ENCODE data around the gene UVRAG. TPM values are rescaled to one million over a fixed set of nuclear protein-coding genes. Genes with fewer than 3 reads are reported as not detected.

The UVRAG gene
- total and polyA plus RNA-seq, 2 of the 13 experiments (the other 11 are each of a cell fraction or from before 2014, with no cell fraction given): 9.7 to 17.3 TPM

GRCh38 chr11:75816561-75817239 is 1.7 kb downstream of the UVRAG start (continued):
- TF ChIP-seq ATF7 (IDR thresholded peaks at IDR 0.05) (0 out of 2 replicates have a peak, but pooled peaks have one; percentile 1), ATF7 (CRISPR knock-in tag; IDR thresholded peaks at IDR 0.05) (no peak), SOX13 (IDR thresholded peaks at IDR 0.05) (no peak), SOX13 (CRISPR knock-in tag; conservative IDR thresholded peaks at IDR 0.05 in 1 of 2, IDR thresholded peaks at IDR 0.05 in 1 of 2) (no peak), SAP130 (CRISPR knock-in tag; IDR thresholded peaks at IDR 0.05; ENCODE audit: low read depth) (no peak; the same call in 1 of the 2 replicates), ZNF709 (CRISPR knock-in tag; IDR thresholded peaks at IDR 0.05) (no peak)

- Histone ChIP-seq H4K20me1 (ENCODE audit: insufficient read depth, low read length) (no peaks in the 10 kb centered on the region), H3K27ac (ENCODE audit: extremely low read length, insufficient read depth, low read length) (no peak overlapping the region), H3K27me3 (ENCODE audit: control insufficient read depth in 1 of 2, insufficient read depth in 2 of 2, low read length in 2 of 2) (no peaks in the 10 kb centered on the region; a peak in 1 of 5 replicates), H3K9ac (ENCODE audit: insufficient read depth, low read depth, low read length) (no peak overlapping the region), H3K36me3 (replicated peaks in 1 of 2; ENCODE audit: control insufficient read depth in 1 of 2, insufficient read depth in 2 of 2, low read length in 2 of 2) (no peaks in the 10 kb centered on the region), H3K4me1 (ENCODE audit: insufficient read depth, low read length) (peaks cover 76% of the 10 kb centered on the region), H3K4me2 (ENCODE audit: low read depth, low read length) (no peak overlapping the region), H3K9me3 (ENCODE audit: low read length) (no peaks in the 10 kb centered on the region), H3K79me2 (ENCODE audit: insufficient read depth, low read length) (peaks cover 68% of the 10 kb centered on the region), H3K4me3 (replicated peaks in 1 of 3; ENCODE audit: insufficient read depth in 1 of 3, low read depth in 2 of 3, low read length in 3 of 3) (no peak overlapping the region), H2AFZ (ENCODE audit: low read length) (no peak overlapping the region)
- no peak for DNase-seq (ENCODE audit: low spot score)
- in situ Hi-C loops (cut with HindIII; ENCODE audit: extremely low pct_ligation_motif_present, low pct_unique_long_range_greater_than_20kb): no loop called here
- intact Hi-C loops (cut with micrococcal nuclease; ENCODE audit: unreplicated experiment): no loop called here
- no peak for FAIRE-seq
- ChIA-PET POLR2A (no interaction called here), CTCF (ENCODE audit: low intra/inter-chr PET ratio, low total read pairs) (no interaction called here)
- BruUV-seq (replicated peaks): no TSS peak
- TF ChIP-seq, protein P1, sequence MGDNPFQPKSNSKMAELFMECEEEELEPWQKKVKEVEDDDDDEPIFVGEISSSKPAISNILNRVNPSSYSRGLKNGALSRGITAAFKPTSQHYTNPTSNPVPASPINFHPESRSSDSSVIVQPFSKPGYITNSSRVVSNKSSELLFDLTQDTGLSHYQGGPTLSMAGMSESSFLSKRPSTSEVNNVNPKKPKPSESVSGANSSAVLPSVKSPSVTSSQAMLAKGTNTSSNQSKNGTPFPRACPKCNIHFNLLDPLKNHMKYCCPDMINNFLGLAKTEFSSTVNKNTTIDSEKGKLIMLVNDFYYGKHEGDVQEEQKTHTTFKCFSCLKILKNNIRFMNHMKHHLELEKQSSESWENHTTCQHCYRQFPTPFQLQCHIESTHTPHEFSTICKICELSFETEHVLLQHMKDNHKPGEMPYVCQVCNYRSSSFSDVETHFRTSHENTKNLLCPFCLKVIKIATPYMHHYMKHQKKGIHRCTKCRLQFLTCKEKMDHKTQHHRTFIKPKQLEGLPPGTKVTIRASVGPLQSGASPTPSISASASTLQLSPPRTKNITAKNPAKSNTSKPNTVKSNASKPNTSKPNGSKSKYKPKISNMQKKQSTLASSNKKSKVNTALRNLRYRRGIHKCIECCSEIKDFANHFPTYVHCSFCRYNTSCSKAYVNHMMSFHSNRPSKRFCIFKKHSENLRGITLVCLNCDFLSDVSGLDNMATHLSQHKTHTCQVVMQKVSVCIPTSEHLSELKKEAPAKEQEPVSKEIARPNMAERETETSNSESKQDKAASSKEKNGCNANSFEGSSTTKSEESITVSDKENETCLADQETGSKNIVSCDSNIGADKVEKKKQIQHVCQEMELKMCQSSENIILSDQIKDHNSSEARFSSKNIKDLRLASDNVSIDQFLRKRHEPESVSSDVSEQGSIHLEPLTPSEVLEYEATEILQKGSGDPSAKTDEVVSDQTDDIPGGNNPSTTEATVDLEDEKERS (CRISPR knock-in tag; IDR thresholded peaks at IDR 0.05): no peak
- peak; percentile 78 for TF ChIP-seq FOSL2 (CRISPR knock-in tag; IDR thresholded peaks at IDR 0.05)
- TF ChIP-seq KAT2B (IDR thresholded peaks at IDR 0.05; ENCODE audit: borderline replicate concordance, low read depth, low read length): peak; percentile 35; the same call in 1 of the 2 replicates
- no peak for ATAC-seq
- 90% methylated on average over 1 of the region's 1 CpG for WGBS (ENCODE audit: low lambda C conversion rate)
Measured at GRCh38 chr11:75820645-75821044, 5.6 kb downstream of the UVRAG start.

All from HepG2 (cell line).